GM12874 (cell line): Measurements from ENCODE around the gene FBXO46.

Source experiments
- TF ChIP-seq, protein P1 (sequence below): IDR thresholded peaks from 2 replicates; pipeline ENCODE4 v1.5.1; 2011; ENCODE audit warnings: low read depth, mild to moderate bottlenecking, control low read depth, low read length, moderate library complexity; ENCODE audit not compliant: insufficient read depth

The FBXO46 gene

DNA sequence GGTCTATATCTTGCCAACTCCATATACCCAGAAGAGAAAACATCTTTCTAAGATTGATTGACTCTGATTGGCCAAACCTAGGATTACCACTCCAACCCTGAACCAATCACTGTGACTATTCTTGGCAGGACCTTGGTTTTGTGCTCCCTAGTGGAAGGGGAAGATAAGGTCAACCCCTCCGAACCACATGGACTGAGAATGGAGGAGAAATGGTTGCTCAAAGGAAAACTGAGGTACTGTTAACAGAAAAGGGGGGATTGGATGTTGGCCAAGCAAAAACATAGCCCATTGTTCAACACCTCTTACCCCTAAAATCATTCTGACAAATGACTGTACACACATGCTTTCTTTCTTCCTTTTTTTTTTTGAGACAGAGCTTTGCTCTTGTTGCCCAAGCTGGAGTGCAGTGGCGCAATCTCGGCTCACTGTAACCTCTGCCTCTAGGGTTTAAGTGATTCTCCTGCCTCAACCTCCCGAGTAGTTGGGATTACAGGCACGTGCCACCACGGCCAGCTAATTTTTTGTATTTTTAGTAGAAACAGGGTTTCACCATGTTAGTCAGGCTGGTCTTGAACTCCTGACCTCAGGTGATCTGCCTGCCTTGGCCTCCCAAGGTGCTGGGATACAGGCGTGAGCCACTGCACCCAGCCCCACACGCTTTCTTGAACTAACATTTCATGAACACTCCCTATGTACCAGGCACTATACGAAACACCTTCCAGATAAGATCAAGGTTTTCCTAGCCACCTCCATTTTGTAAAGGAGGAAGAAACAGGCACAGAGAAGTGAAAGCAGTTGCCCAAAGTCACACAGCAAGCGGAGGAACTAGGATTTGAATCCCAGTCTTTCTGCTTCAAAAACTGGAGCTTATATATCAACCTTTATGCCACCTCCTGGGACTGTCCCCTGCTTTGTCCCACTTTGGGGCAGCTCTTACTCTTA, 9.1 kb upstream of the FBXO46 start:
- TF ChIP-seq, protein P1, sequence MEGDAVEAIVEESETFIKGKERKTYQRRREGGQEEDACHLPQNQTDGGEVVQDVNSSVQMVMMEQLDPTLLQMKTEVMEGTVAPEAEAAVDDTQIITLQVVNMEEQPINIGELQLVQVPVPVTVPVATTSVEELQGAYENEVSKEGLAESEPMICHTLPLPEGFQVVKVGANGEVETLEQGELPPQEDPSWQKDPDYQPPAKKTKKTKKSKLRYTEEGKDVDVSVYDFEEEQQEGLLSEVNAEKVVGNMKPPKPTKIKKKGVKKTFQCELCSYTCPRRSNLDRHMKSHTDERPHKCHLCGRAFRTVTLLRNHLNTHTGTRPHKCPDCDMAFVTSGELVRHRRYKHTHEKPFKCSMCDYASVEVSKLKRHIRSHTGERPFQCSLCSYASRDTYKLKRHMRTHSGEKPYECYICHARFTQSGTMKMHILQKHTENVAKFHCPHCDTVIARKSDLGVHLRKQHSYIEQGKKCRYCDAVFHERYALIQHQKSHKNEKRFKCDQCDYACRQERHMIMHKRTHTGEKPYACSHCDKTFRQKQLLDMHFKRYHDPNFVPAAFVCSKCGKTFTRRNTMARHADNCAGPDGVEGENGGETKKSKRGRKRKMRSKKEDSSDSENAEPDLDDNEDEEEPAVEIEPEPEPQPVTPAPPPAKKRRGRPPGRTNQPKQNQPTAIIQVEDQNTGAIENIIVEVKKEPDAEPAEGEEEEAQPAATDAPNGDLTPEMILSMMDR = no peak

DNA sequence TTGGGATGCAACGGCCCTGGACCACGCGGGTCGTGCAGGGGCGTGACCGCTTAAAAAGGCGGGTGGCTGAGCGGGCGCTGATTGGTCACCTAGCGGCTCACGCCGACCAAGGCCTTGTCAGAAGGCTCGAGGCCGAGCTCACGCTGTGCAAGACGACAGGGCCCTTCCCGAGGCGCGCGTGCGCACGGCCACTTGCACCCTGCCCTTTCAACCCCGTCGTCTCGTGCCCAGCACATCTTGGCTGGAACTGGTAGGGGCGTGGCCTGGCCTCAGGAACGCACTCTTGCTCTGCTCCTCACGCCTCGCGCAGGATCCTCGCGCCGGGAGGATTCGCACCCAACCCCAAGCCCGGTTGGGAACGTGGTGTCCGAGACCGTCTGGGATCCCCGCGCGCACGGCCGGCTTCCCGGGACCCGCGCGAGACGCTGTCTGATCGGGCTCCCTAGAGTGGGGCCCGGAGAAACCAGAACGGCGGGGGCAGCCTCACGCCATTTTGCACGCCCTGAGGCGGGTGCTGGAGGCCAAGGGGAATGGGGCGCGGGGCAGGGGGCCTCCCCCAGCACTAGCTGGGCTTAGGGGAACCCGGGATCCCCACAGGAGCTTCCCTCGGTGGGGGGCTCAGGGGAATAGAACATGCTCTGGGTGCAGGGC, 2.6 kb upstream of the FBXO46 start, which contains the start of gene MEIOSIN:
Gene MEIOSIN (plus strand): TSS at position 280 of the 651 bp plus-strand sequence. CDS start 1,938 bp downstream, outside the sequence.
- TF ChIP-seq, protein P1 = no peak

- TF ChIP-seq, protein P1 = no peak
Measured at GRCh38 chr19:45729800-45730290, 851 bp downstream of the FBXO46 start.

DNA sequence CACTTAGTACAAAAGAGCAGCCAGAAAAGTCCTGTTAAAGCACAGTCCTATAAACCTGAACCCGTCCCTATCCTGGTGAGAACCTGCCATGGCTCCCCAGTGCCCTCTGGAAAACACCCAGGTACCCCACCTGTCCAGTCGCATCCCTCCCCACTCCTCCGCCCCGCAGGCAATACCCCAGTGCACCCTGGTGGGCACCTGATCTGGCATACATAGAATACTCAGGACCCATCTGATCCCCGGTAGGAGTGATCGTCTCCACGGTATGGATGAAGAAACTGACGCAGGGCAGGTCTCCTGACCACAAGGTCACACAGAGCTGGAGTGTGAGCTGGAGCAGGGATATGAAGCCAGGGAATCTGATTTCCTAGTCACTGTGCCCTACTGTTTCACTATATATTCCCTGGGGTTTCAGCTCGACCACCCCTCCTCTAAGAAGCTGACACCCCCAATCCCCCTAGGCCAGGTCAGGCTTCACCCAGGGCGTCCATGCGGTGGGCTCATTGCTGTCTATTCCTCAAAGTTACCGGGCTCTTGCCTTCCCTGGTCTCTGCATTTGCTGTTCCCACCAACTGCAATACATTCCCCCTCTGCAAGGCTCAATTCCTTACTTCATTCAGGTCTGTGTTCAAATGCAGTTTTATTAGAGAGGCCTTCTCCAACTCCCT, 12.6 kb downstream of the FBXO46 start:
- TF ChIP-seq, protein P1 = no peak

GRCh38 chr19:45717131-45717982, 13.3 kb downstream of the FBXO46 start:
- TF ChIP-seq, protein P1 = 0 out of 2 replicates have a peak, but pooled peaks have one; percentile 20

DNA sequence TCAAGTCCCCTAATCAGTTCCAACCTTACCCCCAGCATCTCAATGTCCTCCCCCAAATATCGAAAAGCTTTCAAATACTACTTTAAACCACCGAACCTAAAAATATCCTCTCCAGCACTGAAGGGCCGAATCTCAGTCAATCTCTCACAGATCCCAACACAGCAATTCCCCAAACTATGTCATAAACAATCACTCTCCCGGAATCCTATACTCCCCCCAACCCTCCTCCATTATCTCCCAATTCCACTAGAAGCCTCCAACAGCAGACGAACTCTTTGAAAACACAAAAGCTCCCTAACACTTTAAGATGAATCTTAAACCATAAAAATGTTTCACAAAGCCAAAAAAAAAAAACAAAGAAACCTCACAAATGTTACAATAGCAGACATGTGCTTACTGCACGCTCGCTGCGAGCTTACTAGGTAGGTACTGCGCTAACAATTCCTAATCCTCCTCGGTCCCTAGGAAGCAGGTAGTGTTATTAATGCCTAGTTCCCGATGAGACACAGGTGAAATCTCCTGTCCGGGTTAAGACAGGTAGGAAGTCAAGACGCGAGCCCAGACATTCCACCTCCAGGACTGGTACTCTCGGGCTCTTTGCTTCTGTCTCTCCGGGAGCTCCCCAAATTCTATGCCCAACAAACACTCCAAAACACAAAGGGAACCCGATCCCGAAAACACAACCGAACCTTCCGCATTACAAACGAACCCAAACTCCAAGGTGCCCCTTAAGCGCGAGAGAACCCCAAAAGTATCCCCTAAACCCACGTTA, 14.2 kb downstream of the FBXO46 start:
- TF ChIP-seq, protein P1 = no peak
